Parathyroid adenoma (tissue), 2 donors: ENCODE results near the gene EFNB3.
A peak's percentile ranks its signal among the peaks of the same experiment; 100 is the strongest.

Source experiments
- H2AFZ ChIP-seq: fragments of 300-600 bp; sonication (generic); one replicate; pipeline ENCODE4 v1.7.0; 2017; ENCODE audit warnings: antibody characterized with exemption, mild to moderate bottlenecking
- H3K27ac ChIP-seq: fragments of 300-600 bp; sonication (generic); one replicate; pipeline ENCODE4 v1.7.0; 2017
- H3K27me3 ChIP-seq: fragments of 300-600 bp; sonication (generic); one replicate; pipeline ENCODE4 v1.7.0; 2017; ENCODE audit warnings: low read length; ENCODE audit not compliant: control insufficient read depth, insufficient read depth
- H3K36me3 ChIP-seq: fragments of 300-600 bp; sonication (generic); one replicate; pipeline ENCODE4 v1.7.0; 2017; ENCODE audit warnings: low read length; ENCODE audit not compliant: control insufficient read depth, insufficient read depth
- H3K4me1 ChIP-seq: fragments of 300-600 bp; sonication (generic); one replicate; pipeline ENCODE4 v1.7.0; 2017; ENCODE audit warnings: control low read depth
- H3K4me2 ChIP-seq: fragments of 300-600 bp; sonication (generic); one replicate; pipeline ENCODE4 v1.7.0; 2017; ENCODE audit warnings: low read length
- H3K4me3 ChIP-seq: fragments of 300-600 bp; sonication (generic); one replicate; pipeline ENCODE4 v1.7.0; 2017; ENCODE audit warnings: low read depth, low read length
- H3K79me2 ChIP-seq: fragments of 300-600 bp; sonication (generic); one replicate; pipeline ENCODE4 v1.7.0; 2017; ENCODE audit warnings: control low read depth
- H3K9ac ChIP-seq: fragments of 300-600 bp; sonication (generic); one replicate; pipeline ENCODE4 v1.7.0; 2017; ENCODE audit warnings: mild to moderate bottlenecking
- H3K9me3 ChIP-seq: fragments of 300-600 bp; sonication (generic); one replicate; pipeline ENCODE4 v1.7.0; 2017; ENCODE audit warnings: low read length; ENCODE audit not compliant: control insufficient read depth
- CTCF ChIP-seq: fragments of 300-600 bp; sonication (generic); IDR thresholded peaks from one replicate; pipeline ENCODE4 v1.7.0; 2017; ENCODE audit warnings: antibody characterized with exemption, mild to moderate bottlenecking
- donor health status: primary hyperparathyroidism.

The EFNB3 gene

GRCh38 chr17:7742729-7743128, 37.7 kb downstream of the EFNB3 start:
- peaks cover 6% of the 10 kb centered on the region for H3K4me1 ChIP-seq
- H2AFZ ChIP-seq: no peak overlapping the region
- no peaks in the 10 kb centered on the region for H3K36me3 ChIP-seq
- H3K27ac ChIP-seq: no peak overlapping the region
- no peaks in the 10 kb centered on the region for H3K79me2 ChIP-seq
- no peak for TF ChIP-seq CTCF
- H3K4me2 ChIP-seq: no peak overlapping the region
- no peaks in the 10 kb centered on the region for H3K27me3 ChIP-seq
- H3K9ac ChIP-seq: no peak overlapping the region
- H3K9me3 ChIP-seq: no peaks in the 10 kb centered on the region
- H3K4me3 ChIP-seq: no peak overlapping the region

GRCh38 chr17:7744416-7744815, 39.4 kb downstream of the EFNB3 start:
- no peak overlapping the region for H3K27ac ChIP-seq
- H3K4me2 ChIP-seq: no peak overlapping the region
- H3K79me2 ChIP-seq: no peaks in the 10 kb centered on the region
- H3K36me3 ChIP-seq: no peaks in the 10 kb centered on the region
- no peaks in the 10 kb centered on the region for H3K27me3 ChIP-seq
- no peak overlapping the region for H2AFZ ChIP-seq
- H3K9ac ChIP-seq: no peak overlapping the region
- no peak for TF ChIP-seq CTCF
- no peak overlapping the region for H3K4me3 ChIP-seq
- peaks cover 9% of the 10 kb centered on the region for H3K4me1 ChIP-seq
- no peaks in the 10 kb centered on the region for H3K9me3 ChIP-seq

GRCh38 chr17:7745748-7746470, 40.9 kb downstream of the EFNB3 start:
- Histone ChIP-seq H3K4me1 (peaks cover 7% of the 10 kb centered on the region), H3K4me3 (no peak overlapping the region), H3K4me2 (no peak overlapping the region), H2AFZ (no peak overlapping the region), H3K36me3 (no peaks in the 10 kb centered on the region), H3K27me3 (no peaks in the 10 kb centered on the region), H3K9me3 (no peaks in the 10 kb centered on the region), H3K9ac (no peak overlapping the region), H3K27ac (no peak overlapping the region), H3K79me2 (no peaks in the 10 kb centered on the region)
- TF ChIP-seq CTCF: no peak

- H3K27me3 ChIP-seq: no peaks in the 10 kb centered on the region
- H3K36me3 ChIP-seq: no peaks in the 10 kb centered on the region
- H2AFZ ChIP-seq: peak overlapping the region; percentile 77
- no peaks in the 10 kb centered on the region for H3K79me2 ChIP-seq
- TF ChIP-seq CTCF: no peak
- peak overlapping the region; percentile 1 for H3K27ac ChIP-seq
- H3K4me3 ChIP-seq: no peak overlapping the region
- H3K4me1 ChIP-seq: peaks cover 7% of the 10 kb centered on the region
- H3K4me2 ChIP-seq: no peak overlapping the region
- H3K9me3 ChIP-seq: no peaks in the 10 kb centered on the region
- H3K9ac ChIP-seq: no peak overlapping the region
Measured at GRCh38 chr17:7747635-7748071, 42.7 kb downstream of the EFNB3 start.
